ENCODE results near the gene ARAP1.

GRCh38 chr11:72742513-72743320 lies 9.5 kb downstream of the ARAP1 start:
- TF ChIP-seq CTCF (conservative IDR thresholded peaks at IDR 0.05; ENCODE audit: low read length) (no peak), EZH2phosphoT487 (IDR thresholded peaks at IDR 0.05; ENCODE audit: borderline replicate concordance) (no peak)

Data from Loucy (cell line).